ENCODE measurements around the gene LRP8. TPM values are rescaled to one million over a fixed set of nuclear protein-coding genes. Genes with fewer than 3 reads are reported as not detected.
A peak's percentile ranks its signal among the peaks of the same experiment; 100 is the strongest.

LRP8 gene
- total and polyA plus RNA-seq, 2 experiments from 2014 or later, result 27.8 to 71.1 TPM

DNA sequence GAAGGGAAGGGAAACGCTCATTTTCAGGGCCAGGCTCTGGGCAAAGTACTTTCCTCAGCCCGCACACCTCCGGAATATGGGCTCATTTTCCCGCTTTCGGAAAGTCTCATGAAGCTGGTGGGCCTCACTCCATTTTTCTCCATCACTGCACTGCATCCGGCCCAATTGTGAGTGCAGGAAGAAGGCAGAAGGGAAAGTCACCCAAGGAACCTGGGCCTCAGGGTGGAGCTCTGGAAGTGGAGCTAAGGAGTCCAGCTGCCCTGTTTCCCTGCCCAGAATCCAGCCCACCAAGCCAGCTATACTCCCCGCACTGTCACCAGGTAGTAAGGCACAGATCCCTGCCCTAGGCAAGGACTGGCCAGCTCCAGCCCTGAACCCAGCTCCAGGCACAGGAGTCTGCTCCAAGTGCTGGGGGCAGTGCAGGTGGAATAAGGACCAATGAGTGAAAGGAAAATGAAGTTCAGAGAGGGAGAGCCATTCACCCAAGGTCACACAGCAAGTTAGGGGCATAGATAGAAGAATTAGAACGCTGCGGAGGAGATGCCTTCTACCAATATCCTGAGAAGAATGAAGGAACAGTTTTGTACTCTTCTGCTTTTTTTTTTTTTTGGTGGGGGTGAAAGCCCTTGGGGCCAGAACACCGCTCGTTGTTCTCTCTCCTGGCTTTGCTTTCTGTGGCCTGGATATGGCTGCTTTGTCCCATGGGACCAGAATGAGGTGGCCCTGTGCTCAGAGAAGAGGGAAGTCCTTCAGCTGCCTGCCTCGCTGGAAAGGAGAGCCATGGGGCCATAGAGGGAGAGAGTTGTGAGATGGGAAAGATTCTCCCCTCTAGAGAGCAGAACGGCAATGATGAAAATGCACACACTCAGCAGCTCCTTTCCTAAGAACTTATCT lies 10.0 kb downstream of the LRP8 start:
- ATAC-seq, result no peak
- no peak overlapping the region for H3K27ac ChIP-seq (ENCODE audit: low read depth)
- no peak for DNase-seq (ENCODE audit: low spot score)
- H3K4me1 ChIP-seq (ENCODE audit: insufficient read depth), result no peaks in the 10 kb centered on the region
- H3K4me1 Mint-ChIP-seq, result peaks cover 66% of the 10 kb centered on the region
- no peak overlapping the region for H3K4me3 ChIP-seq
- peaks cover 90% of the 10 kb centered on the region for H3K36me3 Mint-ChIP-seq (ENCODE audit: low read depth)
- TF ChIP-seq CREB1 (CRISPR knock-in tag; IDR thresholded peaks at IDR 0.05; ENCODE audit: low read depth), result no peak
- no peak for TF ChIP-seq POLR2AphosphoS5 (IDR thresholded peaks at IDR 0.05; ENCODE audit: low read depth)
- TF ChIP-seq EZH2phosphoT487 (IDR thresholded peaks at IDR 0.05; ENCODE audit: unreplicated experiment), result no peak
- TF ChIP-seq, protein P1, sequence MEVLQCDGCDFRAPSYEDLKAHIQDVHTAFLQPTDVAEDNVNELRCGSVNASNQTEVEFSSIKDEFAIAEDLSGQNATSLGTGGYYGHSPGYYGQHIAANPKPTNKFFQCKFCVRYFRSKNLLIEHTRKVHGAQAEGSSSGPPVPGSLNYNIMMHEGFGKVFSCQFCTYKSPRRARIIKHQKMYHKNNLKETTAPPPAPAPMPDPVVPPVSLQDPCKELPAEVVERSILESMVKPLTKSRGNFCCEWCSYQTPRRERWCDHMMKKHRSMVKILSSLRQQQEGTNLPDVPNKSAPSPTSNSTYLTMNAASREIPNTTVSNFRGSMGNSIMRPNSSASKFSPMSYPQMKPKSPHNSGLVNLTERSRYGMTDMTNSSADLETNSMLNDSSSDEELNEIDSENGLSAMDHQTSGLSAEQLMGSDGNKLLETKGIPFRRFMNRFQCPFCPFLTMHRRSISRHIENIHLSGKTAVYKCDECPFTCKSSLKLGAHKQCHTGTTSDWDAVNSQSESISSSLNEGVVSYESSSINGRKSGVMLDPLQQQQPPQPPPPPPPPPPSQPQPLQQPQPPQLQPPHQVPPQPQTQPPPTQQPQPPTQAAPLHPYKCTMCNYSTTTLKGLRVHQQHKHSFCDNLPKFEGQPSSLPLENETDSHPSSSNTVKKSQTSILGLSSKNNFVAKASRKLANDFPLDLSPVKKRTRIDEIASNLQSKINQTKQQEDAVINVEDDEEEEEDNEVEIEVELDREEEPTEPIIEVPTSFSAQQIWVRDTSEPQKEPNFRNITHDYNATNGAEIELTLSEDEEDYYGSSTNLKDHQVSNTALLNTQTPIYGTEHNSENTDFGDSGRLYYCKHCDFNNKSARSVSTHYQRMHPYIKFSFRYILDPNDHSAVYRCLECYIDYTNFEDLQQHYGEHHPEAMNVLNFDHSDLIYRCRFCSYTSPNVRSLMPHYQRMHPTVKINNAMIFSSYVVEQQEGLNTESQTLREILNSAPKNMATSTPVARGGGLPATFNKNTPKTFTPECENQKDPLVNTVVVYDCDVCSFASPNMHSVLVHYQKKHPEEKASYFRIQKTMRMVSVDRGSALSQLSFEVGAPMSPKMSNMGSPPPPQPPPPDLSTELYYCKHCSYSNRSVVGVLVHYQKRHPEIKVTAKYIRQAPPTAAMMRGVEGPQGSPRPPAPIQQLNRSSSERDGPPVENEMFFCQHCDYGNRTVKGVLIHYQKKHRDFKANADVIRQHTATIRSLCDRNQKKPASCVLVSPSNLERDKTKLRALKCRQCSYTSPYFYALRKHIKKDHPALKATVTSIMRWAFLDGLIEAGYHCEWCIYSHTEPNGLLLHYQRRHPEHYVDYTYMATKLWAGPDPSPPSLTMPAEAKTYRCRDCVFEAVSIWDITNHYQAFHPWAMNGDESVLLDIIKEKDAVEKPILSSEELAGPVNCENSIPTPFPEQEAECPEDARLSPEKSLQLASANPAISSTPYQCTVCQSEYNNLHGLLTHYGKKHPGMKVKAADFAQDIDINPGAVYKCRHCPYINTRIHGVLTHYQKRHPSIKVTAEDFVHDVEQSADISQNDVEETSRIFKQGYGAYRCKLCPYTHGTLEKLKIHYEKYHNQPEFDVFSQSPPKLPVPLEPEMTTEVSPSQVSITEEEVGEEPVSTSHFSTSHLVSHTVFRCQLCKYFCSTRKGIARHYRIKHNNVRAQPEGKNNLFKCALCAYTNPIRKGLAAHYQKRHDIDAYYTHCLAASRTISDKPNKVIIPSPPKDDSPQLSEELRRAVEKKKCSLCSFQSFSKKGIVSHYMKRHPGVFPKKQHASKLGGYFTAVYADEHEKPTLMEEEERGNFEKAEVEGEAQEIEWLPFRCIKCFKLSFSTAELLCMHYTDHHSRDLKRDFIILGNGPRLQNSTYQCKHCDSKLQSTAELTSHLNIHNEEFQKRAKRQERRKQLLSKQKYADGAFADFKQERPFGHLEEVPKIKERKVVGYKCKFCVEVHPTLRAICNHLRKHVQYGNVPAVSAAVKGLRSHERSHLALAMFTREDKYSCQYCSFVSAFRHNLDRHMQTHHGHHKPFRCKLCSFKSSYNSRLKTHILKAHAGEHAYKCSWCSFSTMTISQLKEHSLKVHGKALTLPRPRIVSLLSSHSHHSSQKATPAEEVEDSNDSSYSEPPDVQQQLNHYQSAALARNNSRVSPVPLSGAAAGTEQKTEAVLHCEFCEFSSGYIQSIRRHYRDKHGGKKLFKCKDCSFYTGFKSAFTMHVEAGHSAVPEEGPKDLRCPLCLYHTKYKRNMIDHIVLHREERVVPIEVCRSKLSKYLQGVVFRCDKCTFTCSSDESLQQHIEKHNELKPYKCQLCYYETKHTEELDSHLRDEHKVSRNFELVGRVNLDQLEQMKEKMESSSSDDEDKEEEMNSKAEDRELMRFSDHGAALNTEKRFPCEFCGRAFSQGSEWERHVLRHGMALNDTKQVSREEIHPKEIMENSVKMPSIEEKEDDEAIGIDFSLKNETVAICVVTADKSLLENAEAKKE (CRISPR knock-in tag; IDR thresholded peaks at IDR 0.05), result no peak
- TF ChIP-seq NANOG (IDR thresholded peaks at IDR 0.05; ENCODE audit: borderline replicate concordance), result no peak
- no peak for TF ChIP-seq STAT1 (IDR thresholded peaks at IDR 0.05; ENCODE audit: unreplicated experiment)
- TF ChIP-seq ZNF331 (CRISPR knock-in tag; IDR thresholded peaks at IDR 0.05; ENCODE audit: low read depth), result no peak
- TF ChIP-seq, protein P2, sequence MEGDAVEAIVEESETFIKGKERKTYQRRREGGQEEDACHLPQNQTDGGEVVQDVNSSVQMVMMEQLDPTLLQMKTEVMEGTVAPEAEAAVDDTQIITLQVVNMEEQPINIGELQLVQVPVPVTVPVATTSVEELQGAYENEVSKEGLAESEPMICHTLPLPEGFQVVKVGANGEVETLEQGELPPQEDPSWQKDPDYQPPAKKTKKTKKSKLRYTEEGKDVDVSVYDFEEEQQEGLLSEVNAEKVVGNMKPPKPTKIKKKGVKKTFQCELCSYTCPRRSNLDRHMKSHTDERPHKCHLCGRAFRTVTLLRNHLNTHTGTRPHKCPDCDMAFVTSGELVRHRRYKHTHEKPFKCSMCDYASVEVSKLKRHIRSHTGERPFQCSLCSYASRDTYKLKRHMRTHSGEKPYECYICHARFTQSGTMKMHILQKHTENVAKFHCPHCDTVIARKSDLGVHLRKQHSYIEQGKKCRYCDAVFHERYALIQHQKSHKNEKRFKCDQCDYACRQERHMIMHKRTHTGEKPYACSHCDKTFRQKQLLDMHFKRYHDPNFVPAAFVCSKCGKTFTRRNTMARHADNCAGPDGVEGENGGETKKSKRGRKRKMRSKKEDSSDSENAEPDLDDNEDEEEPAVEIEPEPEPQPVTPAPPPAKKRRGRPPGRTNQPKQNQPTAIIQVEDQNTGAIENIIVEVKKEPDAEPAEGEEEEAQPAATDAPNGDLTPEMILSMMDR (conservative IDR thresholded peaks at IDR 0.05; ENCODE audit: low read depth in 2 of 2), result no peak
- H3K27me3 ChIP-seq (ENCODE audit: insufficient read depth), result no peaks in the 10 kb centered on the region
- peaks cover 84% of the 10 kb centered on the region for H3K79me2 ChIP-seq (replicated peaks; ENCODE audit: insufficient read depth)
- peaks cover 17% of the 10 kb centered on the region for H3K27me3 Mint-ChIP-seq (ENCODE audit: insufficient read depth, low read depth, poor library complexity)
- H3K27ac Mint-ChIP-seq, result peak overlapping the region; percentile 38; the same call in 1 of the 2 replicates
- H3K9me2 ChIP-seq (ENCODE audit: insufficient read depth), result no peaks in the 10 kb centered on the region
- H3K4me3 Mint-ChIP-seq, result no peak overlapping the region; the same call in 2 of the 3 replicates
- peaks cover 5% of the 10 kb centered on the region; the same call in 1 of the 3 replicates for H3K9me3 Mint-ChIP-seq
- no peak overlapping the region for H2AFZ ChIP-seq
- H3K4me2 ChIP-seq, result no peak overlapping the region
- peaks cover 38% of the 10 kb centered on the region for H4K20me1 ChIP-seq (replicated peaks; ENCODE audit: insufficient read depth)
- no peaks in the 10 kb centered on the region; the same call in 1 of the 2 replicates for H3F3A ChIP-seq (replicated peaks; ENCODE audit: low read depth)
- H3K36me3 ChIP-seq (ENCODE audit: insufficient read depth), result peaks cover 2% of the 10 kb centered on the region; the same call in 1 of the 2 replicates
